Measurements from ENCODE around the gene BEST2.

Gene BEST2

DNA sequence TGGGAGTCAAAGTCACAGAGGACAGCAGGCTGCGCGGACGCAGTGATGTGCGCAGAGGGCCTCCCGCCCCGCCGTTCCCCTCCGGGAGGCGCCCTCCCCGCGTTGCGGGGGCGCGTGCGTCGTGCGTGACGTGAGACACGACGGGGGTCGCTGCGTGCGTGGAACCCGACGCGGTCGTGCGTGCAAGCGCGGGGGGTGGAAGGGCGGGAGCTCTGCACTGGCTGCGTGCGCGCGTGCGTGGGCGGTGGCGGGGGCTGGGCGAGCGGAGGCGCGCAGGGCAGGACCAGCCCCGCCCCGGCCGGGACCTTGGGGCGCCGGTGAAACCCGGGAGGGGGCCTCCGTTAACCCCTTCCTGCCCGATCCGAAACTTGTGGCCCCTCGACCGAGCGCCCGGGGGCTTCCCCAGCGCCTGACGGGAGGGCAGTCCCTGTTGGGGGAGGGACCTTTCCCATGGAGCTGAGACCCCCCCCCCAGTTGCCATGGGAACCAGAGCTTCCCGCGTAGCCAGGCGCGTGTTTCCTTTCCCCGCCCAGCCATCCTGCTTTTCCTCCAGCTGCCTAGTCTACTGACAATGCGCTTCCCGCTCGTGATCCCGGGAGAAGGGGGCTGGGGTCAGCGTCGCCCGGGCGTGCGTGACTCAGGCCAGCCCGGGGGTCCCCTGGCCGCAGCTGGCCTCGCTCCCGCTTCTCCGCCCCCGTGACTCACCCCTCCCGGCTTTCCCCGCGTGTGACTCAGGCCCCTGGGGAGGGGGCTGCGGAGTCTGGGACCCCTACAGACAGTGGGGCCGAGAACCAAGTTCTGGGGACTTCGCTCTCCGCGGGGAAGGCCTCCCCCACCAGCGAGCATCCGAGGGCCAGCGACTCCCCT lies 31.1 kb downstream of the BEST2 start:
- Histone ChIP-seq H3K27ac (ENCODE audit: low read depth, low read length) (peak overlapping the region; percentile 79; the same call in 1 of the 2 replicates), H3K4me1 (ENCODE audit: control insufficient read depth, insufficient read depth, low read length) (peaks cover 35% of the 10 kb centered on the region)

DNA sequence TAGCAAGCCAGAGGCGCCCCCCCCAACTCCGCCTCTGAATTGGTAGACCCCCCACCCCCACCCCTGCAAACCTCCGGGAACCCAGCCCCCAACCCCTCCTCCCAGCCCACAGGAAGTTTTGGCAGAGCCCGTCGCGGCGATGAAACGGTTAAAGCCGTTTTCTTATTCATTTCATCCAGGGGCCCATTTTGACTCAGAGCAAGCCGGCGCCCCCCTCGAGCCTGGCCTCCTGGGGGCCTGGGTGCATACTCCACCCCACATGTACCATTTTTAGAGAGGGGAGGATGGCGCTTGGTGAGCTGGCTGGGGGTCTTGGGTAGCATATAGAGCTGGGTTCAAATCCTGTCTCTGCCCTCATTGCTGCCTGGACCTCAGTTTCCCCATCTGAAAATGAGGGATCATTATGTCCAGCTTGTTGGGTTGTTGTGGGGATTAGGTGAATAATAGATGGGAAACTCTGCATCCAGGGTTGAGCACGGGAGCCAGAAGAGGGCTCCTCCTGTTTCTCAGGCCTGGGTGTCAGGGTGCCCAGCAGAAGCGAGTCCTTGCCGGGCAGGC lies 31.8 kb downstream of the BEST2 start:
- Histone ChIP-seq H3K9ac (ENCODE audit: low read length) (peak overlapping the region; percentile 63), H3K4me1 (ENCODE audit: control insufficient read depth, insufficient read depth, low read length) (peaks cover 39% of the 10 kb centered on the region), H3K27ac (ENCODE audit: low read depth, low read length) (peak overlapping the region; percentile 79; the same call in 1 of the 2 replicates), H3K4me3 (ENCODE audit: low read depth, low read length) (peak overlapping the region; percentile 64), H3K36me3 (ENCODE audit: control insufficient read depth, insufficient read depth, low read length) (no peaks in the 10 kb centered on the region), H3K27me3 (ENCODE audit: control insufficient read depth, insufficient read depth, low read length) (no peaks in the 10 kb centered on the region), H3K9me3 (ENCODE audit: control insufficient read depth, insufficient read depth, low read depth, low read length) (no peaks in the 10 kb centered on the region)

More for the DNA sequence above, 31.1 kb downstream of the BEST2 start:
- Histone ChIP-seq H3K27me3 (ENCODE audit: control insufficient read depth, insufficient read depth, low read length) (no peaks in the 10 kb centered on the region), H3K36me3 (ENCODE audit: control insufficient read depth, insufficient read depth, low read length) (no peaks in the 10 kb centered on the region), H3K4me3 (ENCODE audit: low read depth, low read length) (peak overlapping the region; percentile 64), H3K9ac (ENCODE audit: low read length) (peak overlapping the region; percentile 63), H3K9me3 (ENCODE audit: control insufficient read depth, insufficient read depth, low read depth, low read length) (no peaks in the 10 kb centered on the region)

DNA sequence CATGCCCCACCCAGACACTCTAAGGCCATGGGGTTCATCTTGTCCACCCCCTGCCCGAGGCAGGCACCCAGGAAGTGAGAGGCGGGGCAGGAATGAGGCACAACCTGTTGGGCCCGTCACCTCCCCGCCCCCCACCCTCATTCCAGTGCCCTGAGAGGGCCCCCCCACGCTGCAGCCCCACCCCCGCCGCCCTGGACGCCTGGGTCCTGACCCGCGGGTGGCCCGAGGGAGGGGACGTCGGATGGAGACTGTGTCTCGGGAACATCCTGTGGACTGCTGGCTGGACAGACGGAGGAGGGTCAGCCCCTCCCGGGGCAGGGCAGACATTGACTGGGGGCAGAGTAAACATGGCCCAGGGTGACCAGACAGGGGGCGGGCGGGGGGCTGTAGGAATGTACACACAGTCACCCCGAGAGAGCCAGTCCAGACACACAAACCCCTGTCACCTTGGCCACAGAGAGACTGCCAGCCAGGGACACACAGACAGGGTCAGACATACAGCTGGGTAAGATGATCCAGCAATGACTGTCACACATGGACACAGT lies 32.3 kb downstream of the BEST2 start:
- Histone ChIP-seq H3K27me3 (ENCODE audit: control insufficient read depth, insufficient read depth, low read length) (no peaks in the 10 kb centered on the region), H3K36me3 (ENCODE audit: control insufficient read depth, insufficient read depth, low read length) (no peaks in the 10 kb centered on the region), H3K27ac (ENCODE audit: low read depth, low read length) (peak overlapping the region; percentile 31; the same call in 1 of the 2 replicates), H3K9me3 (ENCODE audit: control insufficient read depth, insufficient read depth, low read depth, low read length) (no peaks in the 10 kb centered on the region), H3K9ac (ENCODE audit: low read length) (peak overlapping the region; percentile 52), H3K4me1 (ENCODE audit: control insufficient read depth, insufficient read depth, low read length) (peaks cover 39% of the 10 kb centered on the region), H3K4me3 (ENCODE audit: low read depth, low read length) (peak overlapping the region; percentile 39)

DNA sequence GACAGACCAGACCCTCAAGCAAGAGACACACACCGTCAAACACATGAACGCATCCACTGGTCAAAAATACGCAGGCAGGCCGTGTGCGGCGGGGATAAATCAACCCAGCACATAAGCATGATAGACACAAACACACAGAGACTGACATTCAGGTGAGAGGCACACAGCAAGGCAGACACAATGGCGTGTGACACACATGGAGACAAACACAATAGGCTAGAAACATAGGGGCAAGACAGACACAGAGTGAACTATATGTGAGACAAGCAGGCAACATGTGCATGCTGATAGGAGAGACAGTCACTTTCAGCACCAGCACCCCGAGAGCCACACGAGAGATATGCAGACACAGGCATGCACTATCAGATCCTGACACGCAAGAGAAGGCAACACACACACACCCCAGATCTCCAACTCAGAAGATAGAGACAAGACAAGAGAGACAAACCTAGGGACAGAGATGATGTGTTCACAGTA lies 32.8 kb downstream of the BEST2 start:
- Histone ChIP-seq H3K27ac (ENCODE audit: low read depth, low read length) (no peak overlapping the region), H3K4me3 (ENCODE audit: low read depth, low read length) (no peak overlapping the region), H3K4me1 (ENCODE audit: control insufficient read depth, insufficient read depth, low read length) (peaks cover 39% of the 10 kb centered on the region), H3K36me3 (ENCODE audit: control insufficient read depth, insufficient read depth, low read length) (no peaks in the 10 kb centered on the region), H3K27me3 (ENCODE audit: control insufficient read depth, insufficient read depth, low read length) (no peaks in the 10 kb centered on the region), H3K9me3 (ENCODE audit: control insufficient read depth, insufficient read depth, low read depth, low read length) (no peaks in the 10 kb centered on the region), H3K9ac (ENCODE audit: low read length) (peak overlapping the region; percentile 41)

DNA sequence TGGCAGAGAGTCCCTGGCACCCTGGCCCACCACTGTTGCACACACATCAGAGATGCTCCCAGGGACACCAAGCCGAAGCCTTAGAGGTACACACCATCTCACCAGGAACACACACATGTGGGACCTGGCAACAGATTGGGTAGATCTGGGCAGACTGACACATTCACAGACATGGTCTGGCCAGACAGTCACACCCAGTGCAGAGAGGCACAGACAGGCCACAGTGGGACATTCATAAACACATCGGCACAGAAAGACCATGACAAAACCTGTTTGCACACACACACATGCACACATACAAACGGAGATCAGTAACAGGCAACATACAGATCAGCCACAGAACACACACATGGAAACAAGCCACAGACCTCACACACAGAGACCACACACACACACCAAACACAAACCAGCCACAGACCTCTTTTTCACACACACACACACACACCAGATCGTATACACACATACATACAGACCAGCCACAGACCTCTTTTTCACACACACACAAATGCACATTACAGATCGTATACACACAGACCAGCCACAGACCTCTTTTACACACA lies 33.4 kb downstream of the BEST2 start:
- peak overlapping the region; percentile 41 for H3K9ac ChIP-seq (ENCODE audit: low read length)
- H3K4me1 ChIP-seq (ENCODE audit: control insufficient read depth, insufficient read depth, low read length) = peaks cover 38% of the 10 kb centered on the region
- H3K9me3 ChIP-seq (ENCODE audit: control insufficient read depth, insufficient read depth, low read depth, low read length) = no peaks in the 10 kb centered on the region

DNA sequence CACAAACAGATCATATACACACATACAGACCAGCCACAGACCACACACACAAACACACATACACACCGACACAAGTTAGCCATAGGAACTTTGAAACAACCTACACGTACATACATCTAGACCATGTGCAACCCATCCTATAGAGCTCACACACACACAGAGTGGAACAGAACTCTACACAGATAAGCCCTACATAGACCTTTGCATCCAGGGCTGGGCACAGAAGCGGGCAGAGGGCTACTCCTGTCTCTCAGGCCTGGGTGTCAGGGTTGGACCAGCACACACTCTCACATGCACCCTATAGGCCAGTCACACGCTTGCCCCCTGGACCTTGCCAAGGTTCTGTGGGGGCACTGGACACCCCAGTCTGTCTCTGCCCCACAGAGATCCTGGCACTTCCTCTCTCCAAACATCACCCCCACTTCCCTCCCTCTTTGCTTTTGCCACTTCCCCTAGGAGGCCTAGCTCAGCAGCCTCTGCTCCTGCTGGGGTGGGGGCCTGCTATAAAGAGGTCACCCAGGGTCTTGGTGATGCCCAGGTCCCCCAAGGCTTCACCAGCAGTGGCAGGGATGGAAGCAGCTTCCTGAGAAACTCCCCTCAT lies 33.9 kb downstream of the BEST2 start:
- H3K4me3 ChIP-seq (ENCODE audit: low read depth, low read length) = no peak overlapping the region
- H3K9ac ChIP-seq (ENCODE audit: low read length) = no peak overlapping the region

More for the DNA sequence above, 33.4 kb downstream of the BEST2 start:
- Histone ChIP-seq H3K4me3 (ENCODE audit: low read depth, low read length) (no peak overlapping the region), H3K36me3 (ENCODE audit: control insufficient read depth, insufficient read depth, low read length) (no peaks in the 10 kb centered on the region), H3K27me3 (ENCODE audit: control insufficient read depth, insufficient read depth, low read length) (no peaks in the 10 kb centered on the region), H3K27ac (ENCODE audit: low read depth, low read length) (no peak overlapping the region)

DNA sequence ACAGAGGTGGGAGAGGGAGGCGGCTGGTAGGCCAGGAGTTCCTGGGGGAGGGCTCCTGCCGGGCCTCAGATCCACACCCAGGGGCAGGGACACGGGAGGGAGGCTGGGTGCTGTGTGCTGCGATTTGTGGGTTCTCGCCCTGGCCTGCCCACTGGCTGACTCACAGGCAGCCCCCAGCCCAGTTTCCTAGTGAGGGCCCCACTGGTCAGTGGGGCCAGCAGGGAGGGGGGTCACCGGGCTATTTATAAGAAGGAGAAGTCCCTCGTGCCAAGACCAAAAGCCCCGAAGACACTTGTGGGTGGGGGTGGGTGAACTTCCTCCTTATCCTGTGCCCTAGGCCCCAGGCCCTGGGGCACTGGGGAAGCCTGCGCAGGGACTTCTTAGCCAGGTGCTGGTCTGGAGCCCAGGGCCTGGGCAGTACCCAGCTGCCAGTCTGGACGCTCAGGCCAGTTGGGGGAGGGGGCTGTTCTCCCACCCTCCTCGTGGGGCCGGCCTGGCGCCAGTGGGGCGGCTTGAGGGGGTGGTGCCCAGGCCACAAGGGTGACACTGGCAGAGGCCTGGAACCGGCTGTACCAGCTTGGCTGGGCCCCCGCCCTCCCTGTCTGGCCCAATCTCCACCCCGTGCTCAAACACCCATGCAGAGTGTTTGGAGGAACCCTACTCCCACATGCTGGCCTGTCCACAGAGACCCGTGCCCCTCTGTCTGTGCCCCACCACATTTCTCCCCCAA lies 34.7 kb downstream of the BEST2 start:
- no peaks in the 10 kb centered on the region for H3K36me3 ChIP-seq (ENCODE audit: control insufficient read depth, insufficient read depth, low read length)
- H3K9ac ChIP-seq (ENCODE audit: low read length) = no peak overlapping the region
- H3K4me1 ChIP-seq (ENCODE audit: control insufficient read depth, insufficient read depth, low read length) = peaks cover 47% of the 10 kb centered on the region
- H3K27me3 ChIP-seq (ENCODE audit: control insufficient read depth, insufficient read depth, low read length) = peaks cover 7% of the 10 kb centered on the region; the same call in 1 of the 2 replicates
- no peak overlapping the region for H3K4me3 ChIP-seq (ENCODE audit: low read depth, low read length)
- H3K27ac ChIP-seq (ENCODE audit: low read depth, low read length) = no peak overlapping the region
- H3K9me3 ChIP-seq (ENCODE audit: control insufficient read depth, insufficient read depth, low read depth, low read length) = no peaks in the 10 kb centered on the region

More for the DNA sequence above, 33.9 kb downstream of the BEST2 start:
- Histone ChIP-seq H3K27ac (ENCODE audit: low read depth, low read length) (no peak overlapping the region), H3K9me3 (ENCODE audit: control insufficient read depth, insufficient read depth, low read depth, low read length) (no peaks in the 10 kb centered on the region), H3K4me1 (ENCODE audit: control insufficient read depth, insufficient read depth, low read length) (peaks cover 41% of the 10 kb centered on the region), H3K36me3 (ENCODE audit: control insufficient read depth, insufficient read depth, low read length) (no peaks in the 10 kb centered on the region), H3K27me3 (ENCODE audit: control insufficient read depth, insufficient read depth, low read length) (peaks cover 1% of the 10 kb centered on the region; the same call in 1 of the 2 replicates)

DNA sequence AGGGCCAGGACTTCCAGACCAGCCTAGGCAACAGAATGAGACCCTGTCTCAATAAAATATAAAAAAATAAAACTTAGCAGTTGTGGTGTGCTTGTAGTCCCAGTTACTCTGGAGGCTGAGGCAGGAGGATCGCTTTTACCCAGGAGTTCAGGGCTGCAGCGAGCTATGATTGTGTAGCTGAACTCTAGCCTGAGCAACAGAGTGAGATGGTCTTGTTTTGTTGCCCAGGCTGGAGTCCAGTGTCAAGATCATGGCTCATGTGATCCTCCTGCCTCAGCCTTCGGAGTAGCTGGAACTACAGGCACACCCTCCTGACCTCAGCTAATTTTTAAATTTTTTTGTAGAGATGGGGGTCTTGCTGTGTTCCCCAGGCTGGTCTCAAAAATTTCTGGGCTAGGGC lies 35.4 kb downstream of the BEST2 start:
- Histone ChIP-seq H3K36me3 (ENCODE audit: control insufficient read depth, insufficient read depth, low read length) (no peaks in the 10 kb centered on the region), H3K9ac (ENCODE audit: low read length) (no peak overlapping the region), H3K4me3 (ENCODE audit: low read depth, low read length) (no peak overlapping the region), H3K9me3 (ENCODE audit: control insufficient read depth, insufficient read depth, low read depth, low read length) (no peaks in the 10 kb centered on the region), H3K4me1 (ENCODE audit: control insufficient read depth, insufficient read depth, low read length) (peaks cover 47% of the 10 kb centered on the region), H3K27ac (ENCODE audit: low read depth, low read length) (no peak overlapping the region), H3K27me3 (ENCODE audit: control insufficient read depth, insufficient read depth, low read length) (peaks cover 7% of the 10 kb centered on the region; the same call in 1 of the 2 replicates)

DNA sequence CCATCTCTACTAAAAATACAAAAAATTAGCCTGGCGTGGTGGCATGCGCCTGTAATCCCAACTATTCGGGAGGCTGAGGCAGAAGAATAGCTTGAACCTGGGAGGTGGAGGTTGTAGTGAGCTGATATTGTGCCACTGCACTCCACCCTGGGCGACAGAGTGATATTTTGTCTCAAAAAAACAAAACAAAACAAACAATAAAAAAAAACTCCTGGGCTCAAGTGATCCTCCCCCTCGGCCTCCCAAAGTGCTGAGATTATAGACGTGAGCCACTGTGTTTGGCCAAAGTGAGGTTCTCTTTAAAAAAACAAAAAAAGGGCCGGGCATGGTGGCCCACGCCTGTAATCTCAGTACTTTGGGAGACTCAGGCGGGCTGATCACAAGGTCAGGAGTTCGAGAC lies 35.9 kb downstream of the BEST2 start:
- H3K36me3 ChIP-seq (ENCODE audit: control insufficient read depth, insufficient read depth, low read length) = no peaks in the 10 kb centered on the region
- no peak overlapping the region for H3K27ac ChIP-seq (ENCODE audit: low read depth, low read length)
- no peak overlapping the region for H3K9ac ChIP-seq (ENCODE audit: low read length)
- H3K27me3 ChIP-seq (ENCODE audit: control insufficient read depth, insufficient read depth, low read length) = peaks cover 7% of the 10 kb centered on the region; the same call in 1 of the 2 replicates
- peaks cover 47% of the 10 kb centered on the region for H3K4me1 ChIP-seq (ENCODE audit: control insufficient read depth, insufficient read depth, low read length)
- H3K4me3 ChIP-seq (ENCODE audit: low read depth, low read length) = no peak overlapping the region
- no peaks in the 10 kb centered on the region for H3K9me3 ChIP-seq (ENCODE audit: control insufficient read depth, insufficient read depth, low read depth, low read length)

DNA sequence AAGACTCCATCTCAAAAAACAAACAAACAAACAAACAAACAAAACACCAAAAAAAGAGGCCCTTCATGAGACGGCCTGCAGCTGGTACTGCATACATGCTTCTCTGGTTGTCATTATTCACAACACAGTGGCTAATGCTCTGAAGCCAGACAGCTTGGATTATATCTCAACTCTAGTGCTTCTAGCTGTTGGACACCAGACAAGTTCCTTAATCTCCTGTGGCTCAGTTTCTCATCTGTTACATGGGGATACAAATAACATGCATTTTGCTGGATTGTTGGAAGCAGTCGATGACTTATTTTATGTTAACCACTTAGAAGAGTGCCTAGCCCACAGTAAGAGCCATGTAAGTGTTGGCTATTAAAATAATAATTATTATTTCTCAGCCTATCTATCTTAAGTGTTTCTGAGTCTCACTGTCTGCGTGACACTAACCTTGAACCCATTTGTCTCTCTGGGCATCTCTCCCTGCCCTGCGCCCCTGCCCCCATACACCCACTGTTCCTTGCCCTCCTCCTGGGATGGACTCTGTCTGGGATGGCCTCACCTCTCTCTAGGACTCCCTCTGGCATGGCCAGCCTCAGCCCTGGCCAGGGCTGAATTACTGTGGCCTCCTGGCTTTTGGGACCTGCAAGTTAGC lies 36.6 kb downstream of the BEST2 start:
- no peak overlapping the region for H3K27ac ChIP-seq (ENCODE audit: low read depth, low read length)

More for the DNA sequence above, 36.6 kb downstream of the BEST2 start:
- Histone ChIP-seq H3K4me3 (ENCODE audit: low read depth, low read length) (peak overlapping the region; percentile 65), H3K4me1 (ENCODE audit: control insufficient read depth, insufficient read depth, low read length) (peaks cover 47% of the 10 kb centered on the region), H3K36me3 (ENCODE audit: control insufficient read depth, insufficient read depth, low read length) (no peaks in the 10 kb centered on the region), H3K9me3 (ENCODE audit: control insufficient read depth, insufficient read depth, low read depth, low read length) (no peaks in the 10 kb centered on the region), H3K27me3 (ENCODE audit: control insufficient read depth, insufficient read depth, low read length) (peaks cover 7% of the 10 kb centered on the region; the same call in 1 of the 2 replicates), H3K9ac (ENCODE audit: low read length) (peak overlapping the region; percentile 14)

Measured in HUES6 (cell line).